ENCODE results near the gene POLA2. TPM values are rescaled to one million over a fixed set of nuclear protein-coding genes. Genes with fewer than 3 reads are reported as not detected.

The POLA2 gene
- total and polyA plus RNA-seq, 2 donors (not counting 3 experiments of a cell fraction or from before 2014, with no cell fraction given) = 24.0 to 30.0 TPM

- peaks cover 18% of the 10 kb centered on the region for H3K4me1 ChIP-seq (ENCODE audit: control insufficient read depth, extremely low read depth, insufficient read depth, low read length)
- peaks cover 2% of the 10 kb centered on the region for H3K79me2 ChIP-seq (ENCODE audit: control insufficient read depth, insufficient read depth, low read length)
- H2AFZ ChIP-seq (ENCODE audit: low read depth, low read length) = no peak overlapping the region
- H3K9me3 ChIP-seq (replicated peaks; ENCODE audit: control insufficient read depth, insufficient read depth, low read length) = no peaks in the 10 kb centered on the region
- H3K36me3 ChIP-seq (ENCODE audit: control insufficient read depth in 2 of 2, extremely low read depth in 1 of 2, insufficient read depth in 2 of 2, low read length in 2 of 2) = no peaks in the 10 kb centered on the region
- dilution Hi-C loops (cut with MboI; ENCODE audit: extremely low pct_ligation_motif_present, low sequenced_read_pairs) = no loop called here
- TF ChIP-seq FOS (IDR thresholded peaks at IDR 0.05; ENCODE audit: borderline replicate concordance, insufficient read depth, low read length) = no peak
- peak; percentile 34 for TF ChIP-seq POLR2AphosphoS5 (IDR thresholded peaks at IDR 0.05; ENCODE audit: insufficient read depth, low read depth, low read length)
- intact Hi-C loops (cut with micrococcal nuclease) = no loop called here
- ChIA-PET POLR2A (interaction anchor here (0.7 to 1.2 kb wide), 2 partner anchors 33 to 200 kb away, joined by 3 to 4 read pairs; no protein-coding TSS in a partner anchor), CTCF (interaction anchor here (0.8 to 2.5 kb wide), 5 partner anchors 15 to 35 kb away, joined by 3 to 17 read pairs (median 4); no protein-coding TSS in a partner anchor)
- no peak overlapping the region for H3K9ac ChIP-seq (replicated peaks; ENCODE audit: extremely low read depth, insufficient read depth, low read length)
- H3K27me3 ChIP-seq (ENCODE audit: control insufficient read depth in 2 of 2, insufficient read depth in 2 of 2, low read length in 2 of 2) = no peaks in the 10 kb centered on the region
- H3K4me2 ChIP-seq (ENCODE audit: insufficient read depth, low read length) = peak overlapping the region; percentile 15
- H3K9me1 ChIP-seq (replicated peaks; ENCODE audit: control insufficient read depth, extremely low read depth, insufficient read depth, low read length) = no peaks in the 10 kb centered on the region
- FAIRE-seq (peak; percentile 76), DNase-seq (ENCODE audit: low read depth, low spot score) (peak; percentile 58)
- H4K20me1 ChIP-seq (replicated peaks; ENCODE audit: control insufficient read depth, extremely low read depth, insufficient read depth, low read length) = no peaks in the 10 kb centered on the region
- no peak overlapping the region for H3K4me3 ChIP-seq (replicated peaks in 1 of 3; ENCODE audit: insufficient read depth in 1 of 3, low read depth in 1 of 3, low read length in 3 of 3)
- H3K27ac ChIP-seq (ENCODE audit: insufficient read depth, low read depth, low read length) = peak overlapping the region; percentile 52
- BruUV-seq (replicated peaks) = no TSS peak
Observed at GRCh38 chr11:65308281-65308891, 46.6 kb downstream of the POLA2 start.

- BruUV-seq (replicated peaks) = no TSS peak
- CTCF ChIA-PET = interaction anchor here (0.8 to 2.5 kb wide), 5 partner anchors 15 to 35 kb away, joined by 3 to 17 read pairs (median 4); no protein-coding TSS in a partner anchor
- FAIRE-seq = peak; percentile 61
- TF ChIP-seq JUN (IDR thresholded peaks at IDR 0.05; ENCODE audit: borderline replicate concordance, insufficient read depth, insufficient read length, low read depth) (no peak), MYC (IDR thresholded peaks at IDR 0.05; ENCODE audit: low read depth, low read length) (no peak), CTCF (IDR thresholded peaks at IDR 0.05; ENCODE audit: extremely low read depth in 1 of 2, insufficient read depth in 1 of 2, low read depth in 1 of 2, low read length in 2 of 2) (no peak), GATA2 (IDR thresholded peaks at IDR 0.05; ENCODE audit: insufficient read depth, insufficient read length, low read depth, low read length) (no peak), POLR2AphosphoS5 (IDR thresholded peaks at IDR 0.05; ENCODE audit: insufficient read depth, low read depth, low read length) (no peak), MAX (IDR thresholded peaks at IDR 0.05; ENCODE audit: insufficient read depth, insufficient read length) (no peak), EZH2 (IDR thresholded peaks at IDR 0.05; ENCODE audit: borderline replicate concordance, low read depth, low read length, severe bottlenecking) (no peak), POLR2A (IDR thresholded peaks at IDR 0.05; ENCODE audit: low read depth, low read length) (no peak), FOS (IDR thresholded peaks at IDR 0.05; ENCODE audit: borderline replicate concordance, insufficient read depth, low read length) (no peak)
- H3K9me3 ChIP-seq (replicated peaks; ENCODE audit: control insufficient read depth, insufficient read depth, low read length) = no peaks in the 10 kb centered on the region
- no peak overlapping the region for H3K9ac ChIP-seq (replicated peaks; ENCODE audit: extremely low read depth, insufficient read depth, low read length)
- peaks cover 7% of the 10 kb centered on the region for H3K79me2 ChIP-seq (ENCODE audit: control insufficient read depth, insufficient read depth, low read length)
- H3K27ac ChIP-seq (ENCODE audit: insufficient read depth, low read depth, low read length) = peak overlapping the region; percentile 52
- no peaks in the 10 kb centered on the region for H3K27me3 ChIP-seq (ENCODE audit: control insufficient read depth in 2 of 2, insufficient read depth in 2 of 2, low read length in 2 of 2)
- H2AFZ ChIP-seq (ENCODE audit: low read depth, low read length) = no peak overlapping the region
- no peaks in the 10 kb centered on the region for H3K9me1 ChIP-seq (replicated peaks; ENCODE audit: control insufficient read depth, extremely low read depth, insufficient read depth, low read length)
- no peak for DNase-seq (ENCODE audit: low read depth, low spot score)
- dilution Hi-C loops (cut with MboI; ENCODE audit: extremely low pct_ligation_motif_present, low sequenced_read_pairs) (no loop called here), intact Hi-C loops (cut with micrococcal nuclease) (no loop called here)
- H3K36me3 ChIP-seq (ENCODE audit: control insufficient read depth in 2 of 2, extremely low read depth in 1 of 2, insufficient read depth in 2 of 2, low read length in 2 of 2) = no peaks in the 10 kb centered on the region
- peaks cover 23% of the 10 kb centered on the region for H3K4me1 ChIP-seq (ENCODE audit: control insufficient read depth, extremely low read depth, insufficient read depth, low read length)
- H3K4me3 ChIP-seq (replicated peaks in 1 of 3; ENCODE audit: insufficient read depth in 1 of 3, low read depth in 1 of 3, low read length in 3 of 3) = no peak overlapping the region
- POLR2A ChIA-PET = interaction anchor here (0.7 to 1.2 kb wide), 2 partner anchors 34 to 199 kb away, joined by 3 to 4 read pairs; no protein-coding TSS in a partner anchor
- H4K20me1 ChIP-seq (replicated peaks; ENCODE audit: control insufficient read depth, extremely low read depth, insufficient read depth, low read length) = no peaks in the 10 kb centered on the region
- H3K4me2 ChIP-seq (ENCODE audit: insufficient read depth, low read length) = peak overlapping the region; percentile 15
Observed at GRCh38 chr11:65309006-65309405, 47.2 kb downstream of the POLA2 start.

Data from endothelial cell of umbilical vein (primary cell).